HG03460 (cell line): Measurements from ENCODE around the gene TSKS.

Experiments
- ATAC-seq: cut with Tn5 transposase; IDR thresholded peaks from one replicate; pipeline ENCODE4 v1.9.1; 2021; ENCODE audit not compliant: unreplicated experiment

The TSKS gene

DNA sequence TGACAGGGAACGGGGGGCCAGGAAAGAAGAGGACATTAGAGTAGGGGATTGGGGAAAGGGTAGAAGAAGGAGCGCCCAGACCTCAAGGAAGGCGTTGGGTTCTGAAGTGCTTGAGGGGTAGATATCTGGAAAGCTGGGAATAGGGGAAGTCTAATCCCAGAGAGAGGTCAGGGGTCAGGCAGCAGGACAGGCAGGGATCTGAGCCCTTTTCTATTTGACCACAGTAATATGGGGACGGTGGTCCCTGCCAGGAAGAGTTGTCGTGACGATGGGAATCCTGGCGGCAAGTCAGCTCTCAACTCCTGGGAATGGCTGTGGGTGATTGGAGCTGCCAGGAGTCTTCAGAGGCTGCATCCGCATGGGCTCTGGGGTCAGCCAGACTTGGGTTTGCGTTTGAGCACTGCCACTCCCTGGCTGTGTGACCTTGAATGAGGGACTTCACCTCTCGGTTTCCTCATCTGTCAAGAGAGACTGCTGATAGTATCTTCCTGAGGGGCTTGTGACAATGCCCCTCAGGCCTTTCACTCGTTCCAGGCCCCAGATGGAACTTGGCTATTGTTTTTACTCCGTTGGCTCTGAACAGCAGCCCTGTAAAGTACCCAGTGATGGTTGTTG, 5.0 kb upstream of the TSKS start:
- no peak for ATAC-seq

DNA sequence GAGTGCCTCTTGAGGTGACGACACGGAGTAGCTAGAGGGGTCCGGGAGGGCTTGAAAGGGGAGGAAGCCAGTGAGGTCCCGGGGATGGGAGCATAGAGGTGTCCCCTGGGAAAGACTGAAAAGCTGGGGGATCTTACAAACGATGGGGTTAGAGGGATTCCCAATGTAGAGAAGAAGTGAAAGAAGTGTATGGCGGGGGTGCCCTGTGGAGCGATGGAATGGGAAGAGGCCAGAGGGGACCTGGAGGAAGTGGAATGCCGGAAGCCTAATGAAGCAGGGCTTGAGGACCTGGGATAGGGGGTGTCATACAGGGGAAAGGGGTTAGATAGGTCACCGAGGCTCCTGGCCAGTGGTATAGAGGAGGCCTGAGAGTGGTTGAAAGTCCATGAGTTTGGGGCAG, 4.3 kb upstream of the TSKS start:
- ATAC-seq: no peak

DNA sequence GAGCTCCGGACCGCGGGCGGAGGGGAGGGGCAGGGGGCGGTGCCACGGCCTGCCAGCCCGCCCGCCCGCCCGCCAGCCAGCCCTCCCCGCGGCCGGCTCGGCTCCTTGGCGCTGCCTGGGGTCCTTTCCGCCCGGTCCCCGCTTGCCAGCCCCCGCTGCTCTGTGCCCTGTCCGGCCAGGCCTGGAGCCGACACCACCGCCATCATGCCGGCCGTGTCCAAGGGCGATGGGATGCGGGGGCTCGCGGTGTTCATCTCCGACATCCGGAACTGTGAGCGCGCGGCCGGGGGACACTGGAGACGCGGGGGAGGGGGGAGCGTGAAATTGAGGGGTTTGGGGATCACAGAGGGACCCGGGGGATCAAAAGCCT, 3.8 kb upstream of the TSKS start, which contains the start of gene AP2A1:
AP2A1 (plus strand) TSS at position 72 of the 370 bp plus-strand sequence; CDS start at position 205, 133 bp downstream.
- peak; percentile 12 for ATAC-seq

DNA sequence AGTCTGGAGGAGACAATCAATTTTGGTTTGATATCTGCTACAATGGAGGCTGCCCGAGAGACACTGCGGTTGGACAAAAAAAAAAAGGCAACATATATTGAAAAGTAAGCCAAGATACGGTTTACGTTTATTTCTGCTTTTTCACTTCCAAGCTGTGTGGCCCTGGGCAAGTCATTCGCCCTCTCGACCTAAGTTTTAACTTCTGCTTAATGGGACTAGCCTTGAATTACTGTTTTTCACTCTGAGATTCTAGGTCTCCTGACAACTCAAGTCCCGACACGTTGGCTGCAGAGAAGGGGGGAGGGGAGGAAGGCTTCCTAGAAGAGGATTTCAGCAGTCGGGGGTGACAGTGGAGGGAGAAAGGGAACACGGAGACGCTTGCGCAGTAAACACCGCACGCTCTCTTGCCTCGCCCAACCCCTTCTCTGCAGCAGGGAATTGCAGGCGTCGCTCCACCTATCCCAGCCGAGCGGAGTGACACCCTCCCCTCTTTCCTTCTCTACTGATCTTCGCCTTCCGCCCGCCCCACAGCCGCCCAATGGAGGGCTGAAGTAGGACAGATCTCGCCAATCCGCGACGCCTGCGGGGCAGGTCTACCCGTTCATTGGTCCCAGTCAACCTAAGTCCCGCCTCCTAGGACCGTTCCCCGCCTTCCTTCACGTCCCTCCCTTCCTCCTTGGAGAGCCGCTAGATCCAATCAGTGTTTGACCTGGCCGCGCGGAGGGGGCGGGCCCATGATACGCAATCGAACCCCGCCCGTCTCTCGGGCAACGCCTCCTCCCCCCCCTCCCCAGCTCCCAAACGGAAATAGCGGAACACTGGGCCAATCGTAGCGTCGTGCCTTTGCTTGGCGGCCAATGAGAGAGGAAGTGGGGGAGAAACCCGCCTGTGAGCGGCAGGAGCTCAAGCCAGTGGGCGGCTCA, 3.2 kb upstream of the TSKS start:
- ATAC-seq: peak; percentile 90

DNA sequence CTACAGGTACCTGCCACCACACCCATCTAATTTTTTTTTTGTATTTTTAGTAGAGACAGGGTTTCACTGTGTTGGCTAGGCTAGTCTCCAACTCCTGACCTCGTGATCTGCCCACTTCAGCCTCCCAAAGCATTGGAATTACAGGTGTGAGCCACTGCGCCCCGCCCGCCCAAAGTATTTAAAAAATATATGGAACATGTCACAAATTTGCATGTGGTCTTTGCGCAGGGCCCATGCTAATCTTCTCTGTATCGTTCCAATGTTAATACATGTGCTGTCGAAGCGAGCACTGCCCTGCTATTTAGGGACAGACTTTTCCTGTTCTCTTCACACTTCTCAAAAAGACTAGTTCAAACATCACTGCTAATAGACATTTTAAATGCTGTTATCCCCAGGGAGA, 1.2 kb upstream of the TSKS start:
- ATAC-seq: no peak

DNA sequence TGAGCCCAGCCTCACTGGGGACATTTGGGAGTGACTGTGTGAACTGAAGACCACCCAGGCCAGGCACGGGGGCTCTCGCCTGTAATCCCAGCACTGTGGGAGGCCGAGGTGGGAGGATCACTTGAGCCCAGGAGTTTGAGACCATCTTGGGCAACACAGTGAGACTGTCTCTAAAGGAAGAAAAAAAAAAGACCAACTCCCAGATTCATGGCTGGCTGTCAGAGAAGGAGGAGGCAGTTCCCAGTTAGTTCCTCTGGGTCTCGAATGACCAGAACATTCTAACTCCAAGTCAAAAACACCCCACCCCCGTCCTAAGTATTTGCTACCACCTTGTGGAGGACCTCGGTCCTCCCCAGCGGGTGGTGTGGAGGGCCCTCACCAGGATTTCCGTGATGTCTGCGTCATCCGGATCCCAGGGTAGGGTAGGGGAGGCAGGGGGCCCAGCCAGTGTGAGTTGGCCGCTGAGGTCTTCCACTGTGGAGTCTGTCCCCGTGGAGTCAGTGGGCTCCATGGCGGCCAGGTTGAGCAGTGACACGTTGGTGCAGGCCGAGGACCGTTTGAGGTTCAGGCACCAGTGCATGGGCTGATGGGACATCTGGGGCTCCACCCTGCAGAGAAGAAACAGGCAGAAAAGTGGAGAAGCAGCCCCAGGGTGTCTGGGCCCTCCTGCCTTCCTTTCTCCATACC, 1.3 kb downstream of the TSKS start:
- no peak for ATAC-seq

DNA sequence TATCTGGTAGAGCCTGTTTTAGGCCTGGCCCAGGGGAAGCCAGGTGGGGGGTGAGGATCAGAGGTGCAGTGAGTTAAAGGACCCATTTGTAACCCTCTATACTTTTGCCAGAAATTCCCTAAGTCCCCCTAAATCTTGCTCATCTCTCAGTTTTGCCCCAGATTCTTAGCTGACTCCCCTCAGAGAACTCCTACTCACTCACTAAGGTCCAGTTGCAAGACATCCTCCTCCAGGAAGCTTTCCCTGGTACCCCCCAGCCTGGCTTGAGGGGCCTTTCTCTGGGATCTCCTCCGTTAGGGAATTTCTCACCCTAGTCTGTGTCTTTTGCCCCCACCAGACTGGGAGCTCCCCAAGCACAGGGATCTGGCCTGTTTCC, 1.9 kb downstream of the TSKS start:
- ATAC-seq: no peak

DNA sequence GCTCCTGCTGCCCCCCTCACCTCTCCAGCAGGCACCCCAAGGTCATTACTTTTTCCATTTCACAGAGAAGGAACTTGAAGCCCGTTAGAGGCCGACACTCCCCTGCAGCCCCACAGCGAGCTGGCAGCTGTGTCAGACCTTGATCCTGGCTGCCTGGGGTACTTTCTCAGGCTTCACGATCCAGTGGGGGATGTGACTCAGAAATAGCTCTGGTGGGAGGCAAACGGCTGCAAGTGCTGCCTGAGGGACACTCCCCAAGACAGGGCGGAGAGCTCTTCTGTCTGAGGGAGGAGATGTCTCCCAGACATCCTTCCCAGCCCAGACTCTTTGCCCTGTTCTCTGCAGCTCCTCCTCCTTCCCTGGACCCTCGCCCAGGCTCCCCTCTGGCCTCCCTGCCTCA, 4.8 kb downstream of the TSKS start:
- ATAC-seq: no peak

DNA sequence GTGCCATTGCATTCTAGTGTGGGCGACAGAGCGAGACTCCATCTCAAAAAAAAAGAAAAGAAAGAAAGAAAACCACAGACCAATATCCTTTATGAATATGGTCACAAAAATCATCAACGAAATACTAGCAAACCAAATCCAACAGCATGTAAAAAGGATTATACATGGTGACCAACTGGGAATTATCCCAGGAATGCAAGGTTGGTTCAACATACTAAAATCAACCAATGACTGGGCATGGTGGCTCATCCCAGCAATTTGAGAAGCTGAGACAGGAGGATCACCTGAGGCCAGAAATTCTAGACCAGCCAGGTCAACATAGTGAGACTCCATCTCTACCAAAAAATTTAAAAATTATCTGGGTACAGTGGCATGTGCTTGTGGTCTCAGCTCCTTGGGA, 7.2 kb downstream of the TSKS start:
- no peak for ATAC-seq

DNA sequence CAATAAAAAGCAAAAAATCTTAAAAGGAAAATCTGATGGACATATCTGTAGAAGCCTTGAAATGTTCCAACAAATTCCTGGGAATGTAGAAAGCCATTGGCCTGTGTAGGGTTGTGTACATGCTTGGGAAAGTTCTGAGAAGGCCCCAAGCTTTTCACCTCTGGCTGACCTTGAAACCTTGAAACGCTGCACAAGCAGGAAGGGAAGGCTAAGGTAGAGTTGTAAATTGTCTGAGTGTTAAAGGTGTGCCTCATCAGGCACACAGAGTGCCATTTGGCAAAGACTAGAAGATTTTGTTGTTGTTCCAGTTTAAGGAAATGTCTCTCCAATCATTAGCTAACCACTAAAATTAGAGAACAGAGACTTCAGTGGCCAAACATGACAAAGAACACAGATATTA, 10.4 kb downstream of the TSKS start:
- ATAC-seq: no peak

DNA sequence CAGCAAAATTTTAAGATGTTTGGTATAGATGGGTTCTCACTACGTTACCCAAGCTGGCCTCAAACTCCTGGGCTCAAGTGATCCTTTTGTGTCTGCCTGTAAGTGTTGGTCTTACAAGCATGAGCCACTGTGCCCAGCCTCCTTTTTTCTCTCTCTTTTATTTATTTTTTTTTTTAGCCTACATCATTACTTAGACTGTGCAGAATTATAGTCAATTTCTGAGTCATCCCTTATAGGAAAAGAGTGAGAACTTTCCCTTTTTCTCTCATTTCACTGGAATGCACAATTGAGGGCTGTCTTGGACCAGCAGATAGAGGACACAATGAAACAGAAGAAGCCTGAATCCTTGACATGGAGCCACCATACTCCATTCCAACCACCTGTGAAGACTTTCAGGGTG, 13.3 kb downstream of the TSKS start:
- no peak for ATAC-seq

DNA sequence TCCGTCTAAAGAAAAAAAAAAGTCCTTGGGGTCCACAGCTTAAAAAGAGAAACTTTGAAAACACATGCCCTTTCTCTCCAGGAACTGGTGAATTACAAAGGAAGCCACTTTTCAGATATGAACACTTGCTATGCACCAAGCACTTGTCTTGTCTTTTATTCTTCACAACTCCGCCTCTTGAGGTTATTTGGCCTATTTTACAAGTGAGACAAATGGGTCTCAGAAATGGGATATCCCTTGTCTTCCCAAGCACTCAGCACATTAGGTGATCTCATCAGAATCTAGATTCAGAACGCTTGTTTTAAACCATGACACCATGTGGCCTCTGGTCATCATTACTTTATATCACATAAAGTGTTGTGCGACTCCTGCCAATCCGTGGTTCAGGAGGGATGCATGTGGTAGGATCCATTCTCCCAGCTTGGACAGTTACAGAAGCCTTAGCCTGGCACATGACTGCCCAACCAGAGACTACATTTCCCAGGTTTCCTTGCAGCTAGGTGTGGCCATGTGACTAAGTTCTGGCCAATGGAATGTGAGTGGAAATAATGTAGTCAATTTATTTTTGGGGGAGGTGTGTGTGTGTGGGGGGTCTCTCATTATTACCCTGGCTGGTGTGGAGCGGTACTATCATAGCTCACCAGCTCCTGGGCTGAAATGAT, 13.9 kb downstream of the TSKS start:
- no peak for ATAC-seq

DNA sequence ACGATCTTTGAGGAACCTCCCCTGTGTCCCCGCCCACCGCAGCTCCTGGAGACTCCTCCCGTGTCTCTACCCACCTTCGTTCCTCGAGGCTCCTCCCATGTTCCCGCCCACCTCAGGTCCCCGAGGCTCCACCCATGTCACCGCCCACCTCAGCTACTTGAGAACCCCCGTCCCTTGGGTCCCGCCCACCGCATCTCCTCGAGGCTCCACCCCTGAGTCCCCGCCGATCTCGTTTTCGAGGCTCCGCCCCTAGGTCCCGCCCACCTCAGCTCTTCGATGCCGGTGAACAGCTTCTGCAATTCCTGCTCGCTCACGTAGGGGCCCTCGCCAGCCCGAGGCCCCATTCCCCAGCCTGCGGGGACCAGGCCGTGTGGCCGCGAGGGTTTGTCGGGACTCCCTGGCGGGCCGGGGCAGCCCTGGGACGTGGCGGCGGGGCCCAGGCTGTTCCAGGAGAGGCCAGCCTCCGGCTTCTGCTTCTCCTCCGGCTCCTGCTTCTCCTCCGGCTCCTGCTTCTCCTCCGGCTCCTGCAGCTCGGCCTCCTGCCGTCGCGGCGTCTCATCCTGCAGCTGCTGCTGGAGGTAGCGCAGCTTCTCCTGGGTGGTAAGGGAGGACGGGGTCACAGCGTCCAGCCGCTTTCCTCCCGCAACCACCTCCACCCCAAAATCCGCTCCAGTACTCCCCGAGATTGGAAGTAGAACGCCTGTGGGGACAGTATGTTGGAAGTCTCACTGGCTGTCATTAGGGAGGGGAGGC, 16.7 kb downstream of the TSKS start:
- no peak for ATAC-seq

DNA sequence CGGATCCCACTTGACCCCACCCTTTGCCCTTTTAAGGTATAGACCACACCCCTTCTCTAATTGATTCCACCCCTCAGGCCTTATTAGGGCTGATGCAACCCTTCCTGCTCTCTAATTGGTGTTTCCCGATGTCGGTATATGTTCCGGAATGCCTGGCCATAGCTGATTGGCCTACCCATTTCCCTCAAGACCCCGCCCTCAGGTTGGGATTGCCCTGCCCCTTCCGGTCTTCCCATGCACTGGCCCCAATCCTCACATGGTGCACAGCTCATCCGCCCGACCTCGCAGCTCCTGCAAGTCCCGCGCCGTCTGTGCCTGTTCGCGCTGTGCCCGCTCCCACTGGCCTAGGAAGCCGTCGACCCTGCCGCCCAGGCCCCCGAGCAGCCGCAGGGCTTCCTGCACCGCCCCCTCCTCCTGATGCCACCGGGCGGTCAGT, 18.1 kb downstream of the TSKS start:
- no peak for ATAC-seq

DNA sequence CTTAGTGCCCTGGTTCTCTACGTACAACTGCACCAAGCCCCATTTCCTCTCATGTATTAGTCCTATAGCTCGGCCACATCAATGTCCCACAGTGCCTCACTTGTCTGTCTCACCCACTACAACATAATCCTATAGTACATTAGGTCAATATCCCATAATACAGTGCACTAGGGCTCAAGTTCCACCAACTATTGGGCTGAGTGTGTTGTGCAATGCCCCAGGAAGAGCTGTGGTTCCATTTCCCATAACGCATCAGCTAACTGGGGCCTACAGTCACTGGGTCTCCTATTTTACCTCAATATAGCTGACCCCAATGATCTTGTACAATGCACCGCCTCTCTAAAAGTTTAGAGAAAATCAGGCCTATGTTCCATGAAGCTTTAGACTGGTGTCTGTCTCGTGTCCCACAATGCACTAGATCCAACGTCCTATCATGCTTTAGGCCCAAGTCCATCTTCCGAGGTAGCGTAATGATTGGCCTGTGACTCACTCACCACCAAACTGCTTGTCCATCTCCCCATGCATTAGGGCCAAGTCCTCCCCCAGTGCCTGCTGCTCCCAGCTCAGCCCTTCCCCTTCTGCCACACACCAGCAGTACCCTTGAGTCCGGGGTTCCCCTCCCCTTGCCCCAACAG, 21.8 kb downstream of the TSKS start:
- no peak for ATAC-seq

DNA sequence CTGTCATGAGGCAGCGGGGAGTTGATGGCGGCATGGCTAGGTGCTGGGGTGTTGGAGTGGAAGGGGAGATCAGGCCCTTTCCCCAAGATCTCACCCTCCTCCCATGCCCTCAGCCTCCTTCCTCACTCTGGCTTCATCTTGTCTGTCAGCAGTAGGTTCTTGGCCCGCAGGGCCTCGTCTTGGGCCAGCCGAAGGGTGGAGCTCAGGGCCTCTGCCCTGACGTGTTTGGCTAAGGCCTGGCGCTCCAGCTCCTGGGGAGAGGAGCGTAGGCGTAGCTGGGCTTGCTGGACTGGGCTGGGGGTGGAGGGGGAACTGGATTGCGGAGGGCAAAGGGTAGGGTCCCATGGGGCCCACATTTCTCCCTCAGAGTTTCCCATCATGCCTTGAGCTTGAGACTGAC, 23.2 kb downstream of the TSKS start:
- ATAC-seq: no peak

DNA sequence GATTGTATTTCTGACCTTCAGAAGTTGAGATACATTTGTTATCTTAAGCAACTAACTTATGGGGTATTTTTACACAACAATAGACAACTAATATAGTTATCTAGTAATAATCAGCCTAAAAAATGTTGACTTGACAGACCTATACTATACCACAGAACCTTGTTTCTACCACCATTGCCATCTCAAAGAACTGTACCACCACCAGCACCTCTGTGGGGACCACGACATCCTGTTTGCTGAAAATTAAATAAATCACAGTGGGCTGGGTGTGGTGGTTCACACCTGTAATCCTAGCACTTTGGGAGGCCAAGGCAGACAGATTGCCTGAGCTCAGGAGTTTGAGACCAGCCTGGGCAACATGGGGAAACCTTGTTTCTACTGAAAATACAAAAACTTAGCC, 24.0 kb downstream of the TSKS start:
- no peak for ATAC-seq

DNA sequence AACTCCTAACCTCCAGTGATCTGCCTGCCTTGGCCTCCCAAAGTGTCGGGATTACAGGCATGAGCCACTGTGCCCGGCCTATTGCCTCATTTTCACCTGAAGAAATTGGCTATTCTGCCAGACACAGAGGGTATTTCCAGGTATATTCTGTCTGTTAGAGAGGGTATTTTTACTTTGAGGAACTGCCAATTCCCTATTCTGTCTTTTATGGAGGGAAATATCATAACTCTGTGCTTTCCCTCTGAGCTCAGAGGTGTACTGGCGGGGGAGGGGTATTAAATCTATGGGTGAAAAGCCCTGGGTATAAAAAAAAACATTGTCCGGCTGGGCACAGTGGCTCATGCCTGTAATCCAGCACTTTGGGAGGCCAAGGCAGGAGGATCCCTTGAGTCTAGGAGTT, 24.8 kb downstream of the TSKS start:
- ATAC-seq: no peak

DNA sequence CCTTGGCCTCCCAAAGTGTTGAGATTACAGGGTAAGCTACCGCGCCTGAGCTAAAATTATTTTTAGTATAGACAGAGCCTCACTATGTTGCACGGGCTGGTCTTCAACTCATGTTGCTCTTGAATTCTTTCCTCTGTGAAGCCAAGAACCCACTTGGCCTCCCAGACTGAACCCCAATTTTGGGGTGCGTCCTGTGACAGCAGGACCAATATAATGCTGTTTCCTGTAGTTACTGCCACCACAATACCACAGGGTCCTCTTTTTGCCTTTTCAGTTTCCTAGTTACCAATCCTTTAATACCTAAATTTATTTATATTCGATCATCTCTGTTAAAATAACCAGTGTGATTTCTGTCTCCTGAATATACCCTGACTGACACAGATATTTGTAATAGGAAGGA, 32.9 kb downstream of the TSKS start:
- no peak for ATAC-seq
